Measurements from ENCODE around the gene CRTC2. TPM values are rescaled to one million over a fixed set of nuclear protein-coding genes. Genes with fewer than 3 reads are reported as not detected.

Gene CRTC2
- total and polyA plus RNA-seq, 2 of the 4 experiments (the other 2 are of a cell fraction) = 2.7 to 20.1 TPM

DNA sequence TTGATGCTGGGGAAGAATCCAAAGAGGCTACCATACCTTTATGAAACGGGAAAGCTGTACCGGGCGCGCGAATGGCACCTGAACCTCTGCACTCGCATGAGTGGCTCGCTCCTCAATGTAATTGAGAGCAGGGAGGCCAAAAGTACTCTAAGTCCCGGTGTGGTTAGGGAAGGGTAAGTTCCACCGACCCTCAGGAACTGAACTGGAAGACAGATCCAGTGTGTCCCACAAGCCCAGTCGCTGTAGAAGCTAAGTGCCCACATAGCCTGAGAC, 36.7 kb downstream of the CRTC2 start:
- Histone ChIP-seq H3K36me3 (ENCODE audit: control insufficient read depth, insufficient read depth, low read length) (no peaks in the 10 kb centered on the region), H3K4ac (ENCODE audit: low read depth, low read length) (peak overlapping the region; percentile 63), H4K91ac (ENCODE audit: insufficient read depth, low read depth, low read length) (no peak overlapping the region), H3K4me1 (ENCODE audit: control insufficient read depth, insufficient read depth, low read length) (peaks cover 11% of the 10 kb centered on the region), H3K18ac (ENCODE audit: low read depth, low read length) (no peak overlapping the region), H4K20me1 (ENCODE audit: insufficient read depth, low read length) (peaks cover 46% of the 10 kb centered on the region), H2BK20ac (ENCODE audit: low read depth, low read length) (no peak overlapping the region), H2BK15ac (ENCODE audit: low read depth, low read length) (no peak overlapping the region), H2BK120ac (ENCODE audit: low read depth, low read length) (no peak overlapping the region), H3K9me3 (ENCODE audit: control insufficient read depth, insufficient read depth, low read length) (no peaks in the 10 kb centered on the region), H3K9me1 (ENCODE audit: insufficient read depth, low read length) (0 out of 2 replicates have a peak, but pooled peaks cover 9% of the 10 kb centered on the region), H3K56ac (ENCODE audit: extremely low read depth, insufficient read depth, low read length) (peak overlapping the region; percentile 72), H3K23ac (ENCODE audit: low read depth, low read length) (peak overlapping the region; percentile 94), H3K27me3 (ENCODE audit: control insufficient read depth, insufficient read depth, low read length) (no peaks in the 10 kb centered on the region), H4K5ac (ENCODE audit: low read depth, low read length) (no peak overlapping the region), H3K4me2 (ENCODE audit: low read depth, low read length) (peak overlapping the region; percentile 82), H2AK9ac (replicated peaks; ENCODE audit: low read depth, low read length, poor library complexity) (peak overlapping the region; percentile 94), H3K27ac (ENCODE audit: insufficient read depth, low read length) (peak overlapping the region; percentile 72), H3K4me3 (ENCODE audit: insufficient read depth, low read depth, low read length) (peak overlapping the region; percentile 89), H4K8ac (ENCODE audit: low read depth in 2 of 2, low read length in 2 of 2) (no peak overlapping the region), H2AK5ac (ENCODE audit: low read depth, low read length) (peak overlapping the region; percentile 41; the same call in 1 of the 2 replicates), H3K79me1 (ENCODE audit: low read depth in 1 of 2, low read length in 2 of 2) (peaks cover 11 to 57% of the 10 kb centered on the region in 2 experiments; a peak in 3 of 4 replicates), H3K9ac (ENCODE audit: low read depth, low read length) (peak overlapping the region; percentile 64), H2BK5ac (ENCODE audit: low read depth, low read length, poor library complexity, severe bottlenecking) (no peak overlapping the region), H3K14ac (replicated peaks; ENCODE audit: low read depth, low read length) (peak overlapping the region; percentile 62), H2AFZ (replicated peaks; ENCODE audit: low read length, poor library complexity) (peak overlapping the region; percentile 75)
- no TSS peak for BruUV-seq (replicated peaks)
- no peak for DNase-seq
- in situ Hi-C loops (cut with MboI; ENCODE audit: low sequenced_read_pairs) (no loop called here), intact Hi-C loops (cut with micrococcal nuclease) (loop anchor here (2.0 to 10.0 kb wide), 3 partner anchors 39 to 127 kb away; no protein-coding TSS in a partner anchor), dilution Hi-C loops (cut with HindIII; ENCODE audit: low sequenced_read_pairs, unreplicated experiment) (loop anchor here (25.0 kb wide), 1 partner anchor 109 kb away; no protein-coding TSS in a partner anchor)
- ChIA-PET POLR2A (ENCODE audit: unreplicated experiment) (no interaction called here), CTCF (interaction anchor here (0.5 to 1.3 kb wide), 2 partner anchors 11 to 121 kb away, joined by 3 to 4 read pairs; no protein-coding TSS in a partner anchor)
- no CpG with 5 or more reads among the region's 10 CpGs for WGBS, 2 experiments (ENCODE audit: extremely low coverage in 2 of 2, insufficient read length in 1 of 2)
- no peak for TF ChIP-seq MXI1 (IDR thresholded peaks at IDR 0.05; ENCODE audit: borderline replicate concordance, low read depth, low read length)
- no peak for TF ChIP-seq FOS (IDR thresholded peaks at IDR 0.05; ENCODE audit: low read depth, low read length)
- TF ChIP-seq MAFK (IDR thresholded peaks at IDR 0.05; ENCODE audit: low read depth, low read length) = no peak
- no peak for TF ChIP-seq SMC3 (IDR thresholded peaks at IDR 0.05; ENCODE audit: low read depth, low read length)
- TF ChIP-seq NFE2L2 (IDR thresholded peaks at IDR 0.05; ENCODE audit: low read depth, low read length) = no peak
- TF ChIP-seq, protein P1, sequence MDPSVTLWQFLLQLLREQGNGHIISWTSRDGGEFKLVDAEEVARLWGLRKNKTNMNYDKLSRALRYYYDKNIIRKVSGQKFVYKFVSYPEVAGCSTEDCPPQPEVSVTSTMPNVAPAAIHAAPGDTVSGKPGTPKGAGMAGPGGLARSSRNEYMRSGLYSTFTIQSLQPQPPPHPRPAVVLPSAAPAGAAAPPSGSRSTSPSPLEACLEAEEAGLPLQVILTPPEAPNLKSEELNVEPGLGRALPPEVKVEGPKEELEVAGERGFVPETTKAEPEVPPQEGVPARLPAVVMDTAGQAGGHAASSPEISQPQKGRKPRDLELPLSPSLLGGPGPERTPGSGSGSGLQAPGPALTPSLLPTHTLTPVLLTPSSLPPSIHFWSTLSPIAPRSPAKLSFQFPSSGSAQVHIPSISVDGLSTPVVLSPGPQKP (IDR thresholded peaks at IDR 0.05; ENCODE audit: borderline replicate concordance, low read depth, low read length) = no peak
- no peak for TF ChIP-seq RFX5 (IDR thresholded peaks at IDR 0.05; ENCODE audit: low read depth, low read length)
- TF ChIP-seq POLR2A (IDR thresholded peaks at IDR 0.05; ENCODE audit: low read depth, low read length) = no peak
- TF ChIP-seq, protein P2, sequence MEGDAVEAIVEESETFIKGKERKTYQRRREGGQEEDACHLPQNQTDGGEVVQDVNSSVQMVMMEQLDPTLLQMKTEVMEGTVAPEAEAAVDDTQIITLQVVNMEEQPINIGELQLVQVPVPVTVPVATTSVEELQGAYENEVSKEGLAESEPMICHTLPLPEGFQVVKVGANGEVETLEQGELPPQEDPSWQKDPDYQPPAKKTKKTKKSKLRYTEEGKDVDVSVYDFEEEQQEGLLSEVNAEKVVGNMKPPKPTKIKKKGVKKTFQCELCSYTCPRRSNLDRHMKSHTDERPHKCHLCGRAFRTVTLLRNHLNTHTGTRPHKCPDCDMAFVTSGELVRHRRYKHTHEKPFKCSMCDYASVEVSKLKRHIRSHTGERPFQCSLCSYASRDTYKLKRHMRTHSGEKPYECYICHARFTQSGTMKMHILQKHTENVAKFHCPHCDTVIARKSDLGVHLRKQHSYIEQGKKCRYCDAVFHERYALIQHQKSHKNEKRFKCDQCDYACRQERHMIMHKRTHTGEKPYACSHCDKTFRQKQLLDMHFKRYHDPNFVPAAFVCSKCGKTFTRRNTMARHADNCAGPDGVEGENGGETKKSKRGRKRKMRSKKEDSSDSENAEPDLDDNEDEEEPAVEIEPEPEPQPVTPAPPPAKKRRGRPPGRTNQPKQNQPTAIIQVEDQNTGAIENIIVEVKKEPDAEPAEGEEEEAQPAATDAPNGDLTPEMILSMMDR (conservative IDR thresholded peaks at IDR 0.05; ENCODE audit: low read depth, low read length) = no peak
- TF ChIP-seq BHLHE40 (IDR thresholded peaks at IDR 0.05; ENCODE audit: low read depth, low read length) = no peak
- no peak for TF ChIP-seq RAD21 (IDR thresholded peaks at IDR 0.05; ENCODE audit: low read length)
- TF ChIP-seq CEBPB (IDR thresholded peaks at IDR 0.05; ENCODE audit: low read depth, low read length) = no peak
- TF ChIP-seq, protein P3, sequence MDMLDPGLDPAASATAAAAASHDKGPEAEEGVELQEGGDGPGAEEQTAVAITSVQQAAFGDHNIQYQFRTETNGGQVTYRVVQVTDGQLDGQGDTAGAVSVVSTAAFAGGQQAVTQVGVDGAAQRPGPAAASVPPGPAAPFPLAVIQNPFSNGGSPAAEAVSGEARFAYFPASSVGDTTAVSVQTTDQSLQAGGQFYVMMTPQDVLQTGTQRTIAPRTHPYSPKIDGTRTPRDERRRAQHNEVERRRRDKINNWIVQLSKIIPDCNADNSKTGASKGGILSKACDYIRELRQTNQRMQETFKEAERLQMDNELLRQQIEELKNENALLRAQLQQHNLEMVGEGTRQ (IDR thresholded peaks at IDR 0.05; ENCODE audit: low read depth, low read length) = no peak
- no peak for TF ChIP-seq CHD1 (IDR thresholded peaks at IDR 0.05; ENCODE audit: low read depth, low read length)
- no peak for TF ChIP-seq RCOR1 (IDR thresholded peaks at IDR 0.05; ENCODE audit: insufficient replicate concordance, low read length)
- TF ChIP-seq MAZ (IDR thresholded peaks at IDR 0.05; ENCODE audit: borderline replicate concordance, low read depth, low read length) = no peak
- no peak for ATAC-seq (ENCODE audit: low read depth)

All from IMR-90 (cell line).